ENCODE measurements around the gene ZBTB17. TPM values are rescaled to one million over a fixed set of nuclear protein-coding genes. Genes with fewer than 3 reads are reported as not detected.
A peak's percentile ranks its signal among the peaks of the same experiment; 100 is the strongest.

The ZBTB17 gene
- polyA plus RNA-seq, 2 of the 4 experiments (the other 2 are of a cell fraction), result 13.8 to 16.5 TPM

DNA sequence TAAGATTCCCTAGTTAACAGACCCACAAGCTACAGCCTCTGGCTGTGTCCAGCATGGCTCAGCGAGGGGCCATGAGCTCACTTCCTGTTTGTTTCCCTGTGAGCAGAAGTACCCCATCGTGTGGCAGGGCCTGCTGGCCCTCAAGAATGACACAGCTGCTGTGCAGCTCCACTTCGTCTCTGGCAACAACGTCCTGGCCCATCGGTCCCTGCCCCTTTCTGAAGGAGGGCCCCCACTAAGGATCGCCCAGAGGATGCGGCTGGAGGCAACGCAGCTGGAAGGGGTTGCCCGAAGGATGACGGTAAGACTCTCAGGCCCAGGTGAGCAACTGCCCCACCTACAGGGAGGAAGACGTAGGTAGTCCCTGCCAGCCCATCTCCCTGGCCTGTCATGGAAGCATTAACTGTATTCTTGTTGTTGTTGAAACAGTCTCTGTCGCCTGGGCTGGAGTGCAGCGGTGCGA, 38.2 kb downstream of the ZBTB17 start:
- CTCF ChIA-PET, result interaction anchor here (0.5 to 2.0 kb wide), 8 partner anchors 9 to 146 kb away, joined by 3 to 6 read pairs (median 3); no protein-coding TSS in a partner anchor
- ATAC-seq (peak in 1 of 2 experiments; percentile 16; a peak in 3 of 6 replicates), FAIRE-seq (no peak), DNase-seq (ENCODE audit: low read depth in 1 of 2, low spot score in 1 of 2) (no peak)
- POLR2A ChIA-PET, result interaction anchor here (0.6 to 0.7 kb wide), 2 partner anchors 11 to 89 kb away, joined by 3 to 5 read pairs; no protein-coding TSS in a partner anchor
- TF ChIP-seq ZC3H11A (IDR thresholded peaks at IDR 0.05), result no peak
- TF ChIP-seq, protein P1, sequence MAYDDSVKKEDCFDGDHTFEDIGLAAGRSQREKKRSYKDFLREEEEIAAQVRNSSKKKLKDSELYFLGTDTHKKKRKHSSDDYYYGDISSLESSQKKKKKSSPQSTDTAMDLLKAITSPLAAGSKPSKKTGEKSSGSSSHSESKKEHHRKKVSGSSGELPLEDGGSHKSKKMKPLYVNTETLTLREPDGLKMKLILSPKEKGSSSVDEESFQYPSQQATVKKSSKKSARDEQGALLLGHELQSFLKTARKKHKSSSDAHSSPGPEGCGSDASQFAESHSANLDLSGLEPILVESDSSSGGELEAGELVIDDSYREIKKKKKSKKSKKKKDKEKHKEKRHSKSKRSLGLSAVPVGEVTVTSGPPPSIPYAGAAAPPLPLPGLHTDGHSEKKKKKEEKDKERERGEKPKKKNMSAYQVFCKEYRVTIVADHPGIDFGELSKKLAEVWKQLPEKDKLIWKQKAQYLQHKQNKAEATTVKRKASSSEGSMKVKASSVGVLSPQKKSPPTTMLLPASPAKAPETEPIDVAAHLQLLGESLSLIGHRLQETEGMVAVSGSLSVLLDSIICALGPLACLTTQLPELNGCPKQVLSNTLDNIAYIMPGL (CRISPR knock-in tag; IDR thresholded peaks at IDR 0.05; ENCODE audit: borderline replicate concordance), result no peak
- TF ChIP-seq MYC (IDR thresholded peaks at IDR 0.05; ENCODE audit: borderline replicate concordance, low read length), result no peak
- TF ChIP-seq RFX5 (IDR thresholded peaks at IDR 0.05), result no peak
- no peak for TF ChIP-seq POLR2AphosphoS2 (conservative IDR thresholded peaks at IDR 0.05; ENCODE audit: low read length)
- TF ChIP-seq HOXB5 (CRISPR knock-in tag; IDR thresholded peaks at IDR 0.05), result no peak
- no peak for TF ChIP-seq GATA3 (IDR thresholded peaks at IDR 0.05; ENCODE audit: borderline replicate concordance)
- no peak for TF ChIP-seq ATOH8 (CRISPR knock-in tag; IDR thresholded peaks at IDR 0.05; ENCODE audit: low read depth)
- TF ChIP-seq, protein P2, sequence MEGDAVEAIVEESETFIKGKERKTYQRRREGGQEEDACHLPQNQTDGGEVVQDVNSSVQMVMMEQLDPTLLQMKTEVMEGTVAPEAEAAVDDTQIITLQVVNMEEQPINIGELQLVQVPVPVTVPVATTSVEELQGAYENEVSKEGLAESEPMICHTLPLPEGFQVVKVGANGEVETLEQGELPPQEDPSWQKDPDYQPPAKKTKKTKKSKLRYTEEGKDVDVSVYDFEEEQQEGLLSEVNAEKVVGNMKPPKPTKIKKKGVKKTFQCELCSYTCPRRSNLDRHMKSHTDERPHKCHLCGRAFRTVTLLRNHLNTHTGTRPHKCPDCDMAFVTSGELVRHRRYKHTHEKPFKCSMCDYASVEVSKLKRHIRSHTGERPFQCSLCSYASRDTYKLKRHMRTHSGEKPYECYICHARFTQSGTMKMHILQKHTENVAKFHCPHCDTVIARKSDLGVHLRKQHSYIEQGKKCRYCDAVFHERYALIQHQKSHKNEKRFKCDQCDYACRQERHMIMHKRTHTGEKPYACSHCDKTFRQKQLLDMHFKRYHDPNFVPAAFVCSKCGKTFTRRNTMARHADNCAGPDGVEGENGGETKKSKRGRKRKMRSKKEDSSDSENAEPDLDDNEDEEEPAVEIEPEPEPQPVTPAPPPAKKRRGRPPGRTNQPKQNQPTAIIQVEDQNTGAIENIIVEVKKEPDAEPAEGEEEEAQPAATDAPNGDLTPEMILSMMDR (IDR thresholded peaks at IDR 0.05), result no peak
- no peak for TF ChIP-seq RCOR1 (IDR thresholded peaks at IDR 0.05; ENCODE audit: low read depth, low read length)
- no peak for TF ChIP-seq BHLHE40 (IDR thresholded peaks at IDR 0.05; ENCODE audit: low read depth, low read length)
- no peak for TF ChIP-seq EP300 (IDR thresholded peaks at IDR 0.05)
- no peak for TF ChIP-seq FOXS1 (CRISPR knock-in tag; IDR thresholded peaks at IDR 0.05)
- TF ChIP-seq CEBPB (IDR thresholded peaks at IDR 0.05), result no peak
- no peak for TF ChIP-seq EHF (CRISPR knock-in tag; IDR thresholded peaks at IDR 0.05)
- Histone ChIP-seq H3K27ac (peak overlapping the region in 1 of 2 experiments; percentile 40; a peak in 1 of 6 replicates), H3K4me3 (no peak overlapping the region), H3K9me3 (no peaks in the 10 kb centered on the region), H3K4me1 (peaks cover 20% of the 10 kb centered on the region), H3K4me2 (no peak overlapping the region)
- 92% methylated on average over 11 of the region's 14 CpGs for WGBS (ENCODE audit: missing lambda C conversion rate)

- Histone ChIP-seq H3K27ac (peak overlapping the region in 1 of 2 experiments; percentile 40; a peak in 1 of 6 replicates), H3K4me3 (no peak overlapping the region), H3K9me3 (no peaks in the 10 kb centered on the region), H3K4me2 (no peak overlapping the region), H3K4me1 (peaks cover 20% of the 10 kb centered on the region)
- DNase-seq (ENCODE audit: low read depth in 1 of 2, low spot score in 1 of 2) (no peak), ATAC-seq (no peak), FAIRE-seq (no peak)
- POLR2A ChIA-PET, result interaction anchor here (0.6 to 0.7 kb wide), 2 partner anchors 12 to 88 kb away, joined by 3 to 5 read pairs; no protein-coding TSS in a partner anchor
- WGBS (ENCODE audit: missing lambda C conversion rate), result 93% methylated on average over 3 of the region's 7 CpGs
- CTCF ChIA-PET, result interaction anchor here (0.5 to 2.0 kb wide), 9 partner anchors 8 to 389 kb away, joined by 3 to 6 read pairs (median 3); no protein-coding TSS in a partner anchor
- no peak for TF ChIP-seq HOXA7 (CRISPR knock-in tag; IDR thresholded peaks at IDR 0.05)
- no peak for TF ChIP-seq MAZ (IDR thresholded peaks at IDR 0.05; ENCODE audit: borderline replicate concordance, low read depth, low read length)
- TF ChIP-seq RFX5 (IDR thresholded peaks at IDR 0.05), result no peak
- no peak for TF ChIP-seq TFCP2L1 (CRISPR knock-in tag; IDR thresholded peaks at IDR 0.05)
- TF ChIP-seq HDAC2 (IDR thresholded peaks at IDR 0.05), result no peak
- TF ChIP-seq JUN (IDR thresholded peaks at IDR 0.05), result no peak
- no peak for TF ChIP-seq FOSB (CRISPR knock-in tag; IDR thresholded peaks at IDR 0.05)
- no peak for TF ChIP-seq ESRRA (IDR thresholded peaks at IDR 0.05; ENCODE audit: borderline replicate concordance, low read length)
- TF ChIP-seq RCOR1 (IDR thresholded peaks at IDR 0.05; ENCODE audit: low read depth, low read length), result no peak
- no peak for TF ChIP-seq CEBPB (IDR thresholded peaks at IDR 0.05)
- no peak for TF ChIP-seq JUNB (IDR thresholded peaks at IDR 0.05)
- TF ChIP-seq, protein P3, sequence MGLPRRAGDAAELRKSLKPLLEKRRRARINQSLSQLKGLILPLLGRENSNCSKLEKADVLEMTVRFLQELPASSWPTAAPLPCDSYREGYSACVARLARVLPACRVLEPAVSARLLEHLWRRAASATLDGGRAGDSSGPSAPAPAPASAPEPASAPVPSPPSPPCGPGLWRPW (IDR thresholded peaks at IDR 0.05), result no peak
- no peak for TF ChIP-seq EP300 (IDR thresholded peaks at IDR 0.05)
- TF ChIP-seq NFE2L2 (conservative IDR thresholded peaks at IDR 0.05; ENCODE audit: low read length), result no peak
- TF ChIP-seq PHF8 (IDR thresholded peaks at IDR 0.05; ENCODE audit: borderline replicate concordance, low read depth), result no peak
- no peak for TF ChIP-seq FOXS1 (CRISPR knock-in tag; IDR thresholded peaks at IDR 0.05)
- no peak for TF ChIP-seq E2F6 (IDR thresholded peaks at IDR 0.05; ENCODE audit: borderline replicate concordance, low read depth)
- no peak for TF ChIP-seq GATA3 (IDR thresholded peaks at IDR 0.05; ENCODE audit: borderline replicate concordance)
- TF ChIP-seq, protein P1 (CRISPR knock-in tag; IDR thresholded peaks at IDR 0.05; ENCODE audit: borderline replicate concordance), result no peak
- TF ChIP-seq TP53 (CRISPR knock-in tag; IDR thresholded peaks at IDR 0.05), result no peak
These were observed 38.8 kb downstream of the ZBTB17 start for GRCh38 chr1:15937146-15937545.
